GM19455 (cell line): ENCODE data around the gene ADAMTS2.
"Not testable (repeated sequence)": the region's sequence is repeated elsewhere in the genome, so short reads cannot be mapped to it uniquely, and the experiment has no call there.

ENCODE experiments used
- ATAC-seq: cut with Tn5 transposase; IDR thresholded peaks from one replicate; pipeline ENCODE4 v1.9.1; 2021; ENCODE audit not compliant: unreplicated experiment

The ADAMTS2 gene

GRCh38 chr5:179327021-179327735, 18.1 kb downstream of the ADAMTS2 start:
- no peak for ATAC-seq

- no peak for ATAC-seq
Measured at GRCh38 chr5:179326122-179326927, 18.9 kb downstream of the ADAMTS2 start.

GRCh38 chr5:179325296-179326031, 19.8 kb downstream of the ADAMTS2 start:
- ATAC-seq: no peak

- no peak for ATAC-seq
Measured at GRCh38 chr5:179324760-179325295, 20.4 kb downstream of the ADAMTS2 start.

- not testable (repeated sequence) for ATAC-seq
Measured at GRCh38 chr5:179324316-179324715, 20.9 kb downstream of the ADAMTS2 start.

GRCh38 chr5:179323026-179323870, 22.0 kb downstream of the ADAMTS2 start:
- no peak for ATAC-seq

GRCh38 chr5:179322071-179323025, 22.9 kb downstream of the ADAMTS2 start:
- ATAC-seq: no peak

GRCh38 chr5:179321206-179321987, 23.9 kb downstream of the ADAMTS2 start:
- ATAC-seq: no peak

GRCh38 chr5:179319741-179320281, 25.4 kb downstream of the ADAMTS2 start:
- no peak for ATAC-seq

- ATAC-seq: no peak
Measured at GRCh38 chr5:179319123-179319522, 26.1 kb downstream of the ADAMTS2 start.

- no peak for ATAC-seq
Measured at GRCh38 chr5:179318221-179318955, 26.9 kb downstream of the ADAMTS2 start.

GRCh38 chr5:179317411-179318220, 27.6 kb downstream of the ADAMTS2 start:
- ATAC-seq: no peak

GRCh38 chr5:179316982-179317381, 28.3 kb downstream of the ADAMTS2 start:
- ATAC-seq: no peak

GRCh38 chr5:179316111-179316551, 29.1 kb downstream of the ADAMTS2 start:
- ATAC-seq: no peak

GRCh38 chr5:179315356-179315890, 29.8 kb downstream of the ADAMTS2 start:
- no peak for ATAC-seq

GRCh38 chr5:179314606-179315355, 30.5 kb downstream of the ADAMTS2 start:
- ATAC-seq: no peak
